Activated CD4-positive, alpha-beta T cell treated with anti-CD3 and anti-CD28 coated beads, Interleukin-2, amount 10 ng/mL, durations not matched to agents 24 days and 14 days (primary cell): Measurements from ENCODE around the gene TPD52L1. TPM values are rescaled to one million over a fixed set of nuclear protein-coding genes. Genes with fewer than 3 reads are reported as not detected.

ENCODE experiments used
- DNase-seq: peaks from one replicate; pipeline ENCODE4 v3.0.0; 2022
- H3K27ac Mint-ChIP-seq: one replicate; pipeline ENCODE4 v1.8.0; 2022; ENCODE audit warnings: mild to moderate bottlenecking, mixed read lengths
- H3K27me3 Mint-ChIP-seq: one replicate; pipeline ENCODE4 v1.8.0; 2022; ENCODE audit warnings: mixed read lengths
- H3K36me3 Mint-ChIP-seq: one replicate; pipeline ENCODE4 v1.8.0; 2022; ENCODE audit warnings: low read depth, mild to moderate bottlenecking, mixed read lengths
- H3K4me1 Mint-ChIP-seq: one replicate; pipeline ENCODE4 v1.8.0; 2021; ENCODE audit warnings: mixed read lengths
- H3K4me3 Mint-ChIP-seq: one replicate; pipeline ENCODE4 v1.8.0; 2022; ENCODE audit warnings: mild to moderate bottlenecking, moderate library complexity, mixed read lengths
- H3K9me3 Mint-ChIP-seq: one replicate; pipeline ENCODE4 v1.8.0; 2021; ENCODE audit warnings: mixed read lengths
- intact Hi-C: fragments of 100-400 bp; cut with micrococcal nuclease; formaldehyde crosslinking; loops from one replicate; pipeline ENCODE4 v1.15.1; 2023
- total RNA-seq: library from RNA; stranded (reverse); gene quantifications from 2 replicates; pipeline ENCODE4 v1.2.3, GENCODE V29; 2022

TPD52L1 gene
- total RNA-seq, 1 donor from 2014 or later: not detected

DNA sequence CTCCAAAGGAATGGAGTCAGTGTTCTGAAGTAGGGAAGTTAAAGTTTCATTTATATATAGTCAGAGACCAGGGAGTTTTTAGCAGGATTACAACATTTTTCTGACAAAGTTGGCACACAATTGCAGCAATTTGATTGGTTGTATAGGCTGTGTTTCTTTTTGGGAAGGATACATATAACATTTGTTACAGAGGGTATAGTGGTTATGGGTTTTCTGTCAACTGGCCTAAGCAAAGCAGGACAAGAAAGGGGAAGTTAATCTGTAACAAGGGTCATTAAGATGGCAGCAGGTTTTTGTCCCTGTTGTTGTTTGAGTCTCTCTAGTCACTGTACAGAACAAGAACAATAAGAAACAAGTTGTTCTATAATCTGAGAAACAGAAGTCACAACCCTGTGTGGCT is 41.4 kb downstream of the TPD52L1 start:
- Mint-ChIP-seq H3K4me1 (peaks cover 2% of the 10 kb centered on the region), H3K9me3 (no peaks in the 10 kb centered on the region), H3K4me3 (no peak overlapping the region), H3K36me3 (no peaks in the 10 kb centered on the region), H3K27ac (no peak overlapping the region), H3K27me3 (peaks cover 14% of the 10 kb centered on the region)
- no peak for DNase-seq
- intact Hi-C loops: loop anchor here (5.0 kb wide), 1 partner anchor 107 kb away; the partner anchor contains the start of gene HDDC2

DNA sequence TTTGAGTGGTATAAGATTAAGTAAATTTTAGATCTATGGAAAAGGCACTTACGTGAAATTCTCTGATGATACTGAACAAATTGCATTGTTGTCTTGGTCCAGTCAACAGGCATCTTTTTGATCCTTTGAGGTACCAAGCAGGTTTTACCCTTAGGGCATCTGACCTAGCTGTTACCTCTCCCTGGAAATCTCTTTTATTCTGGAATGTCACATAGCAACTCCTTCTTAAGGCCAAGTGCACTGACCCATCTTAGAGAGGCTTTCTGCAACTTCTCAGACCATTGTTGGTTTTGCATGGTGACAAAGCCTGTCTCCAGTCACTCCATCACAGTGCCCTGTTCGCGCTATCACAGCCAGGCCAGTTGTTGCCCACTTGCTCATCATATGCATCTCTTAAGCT is 42.0 kb downstream of the TPD52L1 start:
- intact Hi-C loops: no loop called here
- H3K4me3 Mint-ChIP-seq: no peak overlapping the region
- H3K27me3 Mint-ChIP-seq: peaks cover 15% of the 10 kb centered on the region
- H3K4me1 Mint-ChIP-seq: peaks cover 2% of the 10 kb centered on the region
- H3K36me3 Mint-ChIP-seq: no peaks in the 10 kb centered on the region
- no peak overlapping the region for H3K27ac Mint-ChIP-seq
- no peak for DNase-seq
- no peaks in the 10 kb centered on the region for H3K9me3 Mint-ChIP-seq

DNA sequence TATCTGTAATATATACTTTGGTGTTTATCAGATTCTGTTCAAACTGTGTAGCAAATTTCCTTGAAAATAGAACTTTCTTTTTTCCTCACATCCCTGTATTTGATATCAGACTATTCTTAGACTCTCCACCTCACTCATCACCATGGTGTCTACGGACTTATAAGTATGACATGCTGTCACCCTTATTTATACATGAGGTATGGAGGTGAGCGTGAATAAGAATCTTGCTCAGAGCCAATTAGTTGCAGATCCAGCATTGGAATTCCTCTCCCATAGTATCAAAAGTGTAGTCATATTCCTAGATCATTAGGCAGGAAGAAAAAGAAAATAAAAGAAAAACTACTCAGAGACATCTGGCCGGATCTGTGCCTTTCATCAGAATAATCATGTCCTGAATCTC is 43.0 kb downstream of the TPD52L1 start:
- Mint-ChIP-seq H3K27me3 (peaks cover 17% of the 10 kb centered on the region), H3K36me3 (no peaks in the 10 kb centered on the region), H3K27ac (no peak overlapping the region), H3K9me3 (no peaks in the 10 kb centered on the region), H3K4me1 (peaks cover 2% of the 10 kb centered on the region), H3K4me3 (no peak overlapping the region)
- no peak for DNase-seq
- intact Hi-C loops: no loop called here

DNA sequence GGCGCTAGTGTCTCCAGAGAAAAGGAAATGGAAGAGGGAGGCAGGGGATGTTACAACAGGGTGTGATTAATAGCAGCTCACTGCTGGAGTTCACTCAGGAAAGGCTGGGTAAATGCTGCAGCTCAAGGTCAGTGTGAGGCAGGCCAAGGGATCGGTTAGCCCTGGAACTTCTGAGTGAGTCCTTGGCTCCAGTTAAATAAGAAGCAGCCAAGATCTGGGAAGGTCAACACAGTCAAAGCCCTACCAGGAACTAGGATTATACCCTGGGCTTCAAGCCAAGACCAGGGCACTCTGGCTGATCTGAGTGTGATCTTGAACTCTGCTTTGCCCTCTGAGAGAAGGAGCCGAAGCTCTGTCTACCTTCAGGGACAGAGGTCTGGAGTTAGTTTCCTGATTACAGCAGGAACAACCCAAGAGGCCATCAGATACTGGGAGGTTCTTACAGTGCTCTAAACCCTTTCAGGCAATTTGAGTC is 44.3 kb downstream of the TPD52L1 start:
- no peak for DNase-seq

DNA sequence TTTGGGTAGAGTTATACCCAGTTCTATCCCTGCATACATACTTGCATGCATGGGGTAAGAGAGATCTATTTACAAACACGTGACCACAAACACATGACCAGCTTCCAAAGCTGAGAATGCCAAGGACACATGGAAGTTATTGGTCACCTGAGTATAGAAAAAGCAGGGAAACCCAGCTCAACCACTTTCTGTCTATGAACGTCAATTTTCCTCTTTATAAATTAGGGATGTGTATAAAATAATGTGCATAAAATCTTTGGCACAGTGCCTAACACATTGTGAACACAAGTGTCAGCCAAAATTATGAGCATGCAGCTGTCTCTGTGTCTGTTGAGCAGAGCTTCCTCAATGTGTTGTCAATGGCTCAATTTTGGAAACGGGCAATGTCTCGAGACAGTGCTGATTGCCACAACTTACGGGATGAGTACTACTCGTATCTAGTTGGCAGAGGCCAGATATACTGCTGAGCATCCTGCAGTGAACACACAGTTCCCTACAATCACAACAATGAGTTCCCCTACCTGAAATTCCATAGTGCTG is 44.9 kb downstream of the TPD52L1 start:
- intact Hi-C loops: no loop called here
- no peaks in the 10 kb centered on the region for H3K4me1 Mint-ChIP-seq
- no peak for DNase-seq
- no peaks in the 10 kb centered on the region for H3K9me3 Mint-ChIP-seq
- peaks cover 22% of the 10 kb centered on the region for H3K27me3 Mint-ChIP-seq
- no peak overlapping the region for H3K27ac Mint-ChIP-seq
- H3K36me3 Mint-ChIP-seq: no peaks in the 10 kb centered on the region
- no peak overlapping the region for H3K4me3 Mint-ChIP-seq

More for the DNA sequence above, 44.3 kb downstream of the TPD52L1 start:
- no peak overlapping the region for H3K4me3 Mint-ChIP-seq
- H3K4me1 Mint-ChIP-seq: no peaks in the 10 kb centered on the region
- intact Hi-C loops: no loop called here
- H3K27ac Mint-ChIP-seq: no peak overlapping the region
- peaks cover 21% of the 10 kb centered on the region for H3K27me3 Mint-ChIP-seq
- H3K36me3 Mint-ChIP-seq: no peaks in the 10 kb centered on the region
- no peaks in the 10 kb centered on the region for H3K9me3 Mint-ChIP-seq

DNA sequence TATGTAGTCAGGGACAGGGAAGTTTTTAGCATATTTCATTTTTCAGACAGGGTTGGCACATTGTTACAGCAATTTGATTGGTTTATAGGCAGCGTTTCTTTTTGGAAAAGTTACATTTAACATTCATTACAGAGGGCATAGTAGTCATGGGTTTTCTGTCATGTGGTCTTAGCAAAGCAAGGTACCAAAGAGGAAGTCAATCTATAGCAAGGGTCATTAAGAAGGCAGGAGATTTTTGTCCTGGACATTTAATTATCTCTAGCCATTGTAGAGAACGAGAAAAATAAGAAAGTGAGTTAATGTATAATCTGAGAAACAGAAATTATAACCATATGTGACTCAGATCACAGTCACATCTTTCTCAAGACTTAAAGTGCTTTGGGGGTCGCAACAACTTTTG is 47.4 kb downstream of the TPD52L1 start:
- DNase-seq: no peak
- Mint-ChIP-seq H3K9me3 (no peaks in the 10 kb centered on the region), H3K27me3 (peaks cover 21% of the 10 kb centered on the region), H3K4me1 (no peaks in the 10 kb centered on the region), H3K4me3 (no peak overlapping the region), H3K36me3 (no peaks in the 10 kb centered on the region), H3K27ac (no peak overlapping the region)
- intact Hi-C loops: no loop called here

DNA sequence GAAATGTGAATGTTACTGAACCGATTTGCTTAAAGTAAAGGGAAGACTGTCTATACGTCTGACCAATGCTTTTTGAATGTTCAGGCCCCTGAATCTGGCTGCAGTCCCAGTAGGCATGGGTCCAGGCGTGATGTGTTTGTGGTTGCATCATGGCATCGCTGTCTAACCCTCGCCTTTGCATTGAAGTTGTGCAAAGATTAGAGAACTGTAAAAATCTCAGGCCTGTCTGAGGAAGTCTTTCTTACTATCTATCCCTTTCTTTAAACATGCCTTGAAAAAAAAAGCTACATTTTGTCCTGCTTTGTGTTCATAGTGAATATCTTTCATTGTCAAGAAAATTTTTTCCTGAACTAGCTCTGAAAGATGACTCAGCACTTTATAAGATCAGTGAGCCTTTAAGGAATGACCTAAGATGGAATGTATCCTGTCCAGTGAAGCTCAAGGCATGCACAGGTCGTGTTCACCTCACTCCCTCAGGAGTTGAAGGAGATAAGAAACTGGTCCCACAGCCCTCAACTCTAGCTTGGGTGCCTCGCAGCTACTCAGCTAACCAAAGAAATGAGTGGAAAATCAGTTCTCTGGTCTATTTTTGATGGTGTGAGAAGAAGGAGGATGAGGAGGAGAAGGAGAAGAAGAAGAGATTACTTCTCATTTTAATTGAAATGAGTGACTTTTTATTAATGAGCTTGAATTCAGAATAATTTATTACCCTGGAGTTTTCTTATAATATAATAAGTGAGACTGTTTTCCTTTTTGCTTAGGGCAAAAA is 48.6 kb downstream of the TPD52L1 start:
- H3K9me3 Mint-ChIP-seq: no peaks in the 10 kb centered on the region
- H3K4me3 Mint-ChIP-seq: no peak overlapping the region

DNA sequence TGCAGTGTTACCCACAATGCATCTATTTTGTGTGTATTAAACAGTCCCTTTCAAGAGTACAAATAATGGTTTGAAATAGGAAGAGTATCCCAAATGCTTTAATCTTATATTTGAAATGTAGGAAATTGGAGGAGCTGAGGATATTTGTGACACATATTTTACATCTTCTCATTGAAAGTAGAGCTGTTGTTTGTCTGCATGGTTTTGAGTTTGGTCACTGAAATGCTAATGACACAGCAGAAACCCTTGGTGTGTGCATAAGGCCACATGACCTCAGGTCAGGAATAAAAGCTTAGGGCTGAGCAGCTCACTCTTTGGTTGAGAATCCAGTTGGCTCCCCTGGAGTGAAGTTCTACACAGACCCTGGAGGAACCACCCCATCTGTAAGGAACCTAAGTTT is 49.8 kb downstream of the TPD52L1 start:
- intact Hi-C loops: no loop called here
- Mint-ChIP-seq H3K27me3 (peaks cover 15% of the 10 kb centered on the region), H3K27ac (no peak overlapping the region), H3K9me3 (no peaks in the 10 kb centered on the region), H3K36me3 (no peaks in the 10 kb centered on the region), H3K4me1 (no peaks in the 10 kb centered on the region), H3K4me3 (no peak overlapping the region)
- no peak for DNase-seq

More for the DNA sequence above, 48.6 kb downstream of the TPD52L1 start:
- H3K27ac Mint-ChIP-seq: no peak overlapping the region
- no peaks in the 10 kb centered on the region for H3K36me3 Mint-ChIP-seq
- H3K4me1 Mint-ChIP-seq: no peaks in the 10 kb centered on the region
- intact Hi-C loops: no loop called here
- H3K27me3 Mint-ChIP-seq: peaks cover 17% of the 10 kb centered on the region
- no peak for DNase-seq

DNA sequence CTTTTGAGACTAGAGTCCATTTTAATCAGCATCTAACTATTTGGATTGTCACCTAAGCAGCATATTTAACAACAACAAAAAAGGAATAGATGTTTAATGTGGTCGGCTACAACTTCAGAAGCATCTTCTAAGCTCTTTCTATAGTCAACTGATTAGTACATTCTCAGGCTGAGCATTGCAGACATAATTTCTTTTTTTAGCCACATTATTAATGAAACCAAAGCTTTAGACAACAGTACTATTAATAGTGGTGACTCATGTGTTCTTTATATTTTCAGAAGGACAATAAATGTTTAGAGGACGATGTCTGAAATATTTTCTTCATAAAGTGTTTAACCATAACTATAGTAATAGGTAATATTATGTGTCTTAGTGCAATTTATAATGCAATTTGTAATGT is 52.4 kb downstream of the TPD52L1 start:
- no peak for DNase-seq
- Mint-ChIP-seq H3K4me1 (no peaks in the 10 kb centered on the region), H3K36me3 (no peaks in the 10 kb centered on the region), H3K9me3 (no peaks in the 10 kb centered on the region), H3K4me3 (no peak overlapping the region), H3K27ac (no peak overlapping the region), H3K27me3 (peaks cover 9% of the 10 kb centered on the region)
- intact Hi-C loops: no loop called here

DNA sequence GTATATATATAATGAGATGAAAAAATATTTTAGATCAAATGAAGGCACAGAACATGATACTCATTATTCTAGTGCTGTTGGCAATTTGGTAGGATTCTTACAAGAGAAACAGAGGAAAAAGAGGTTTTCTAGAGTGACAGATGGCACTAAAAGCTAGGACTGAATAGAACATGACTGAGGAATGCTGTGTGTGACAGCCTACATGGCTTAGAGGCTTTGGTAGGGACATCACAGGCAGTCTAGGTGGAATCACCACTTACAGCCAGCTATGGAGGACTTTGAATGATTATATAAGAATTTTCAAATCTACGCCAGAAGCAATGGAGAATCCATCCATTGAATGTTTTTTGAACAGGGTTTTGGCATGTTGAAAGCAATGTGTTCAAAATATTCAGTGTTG is 52.8 kb downstream of the TPD52L1 start:
- intact Hi-C loops: no loop called here
- no peak for DNase-seq
- H3K36me3 Mint-ChIP-seq: no peaks in the 10 kb centered on the region
- no peaks in the 10 kb centered on the region for H3K9me3 Mint-ChIP-seq
- no peak overlapping the region for H3K4me3 Mint-ChIP-seq
- H3K27ac Mint-ChIP-seq: no peak overlapping the region
- H3K4me1 Mint-ChIP-seq: no peaks in the 10 kb centered on the region
- peaks cover 8% of the 10 kb centered on the region for H3K27me3 Mint-ChIP-seq

DNA sequence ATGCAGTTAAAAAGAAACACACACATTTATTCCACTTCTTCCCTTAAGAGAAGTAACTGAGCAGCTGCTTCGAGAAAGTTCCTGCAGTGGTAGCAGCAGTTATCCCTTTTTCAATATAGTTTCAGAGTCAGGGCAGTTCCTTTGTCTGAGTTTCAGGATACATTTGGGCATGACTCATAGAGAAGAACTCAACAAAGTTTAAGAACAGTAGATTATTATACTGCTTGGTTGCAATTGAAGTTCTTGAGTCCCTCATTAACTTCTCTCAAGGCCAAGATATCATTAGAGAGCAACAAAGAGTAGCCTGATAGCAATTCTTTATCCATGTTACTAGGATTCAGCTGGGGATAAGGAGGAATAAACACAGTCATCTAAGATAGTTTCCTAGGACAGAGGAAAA is 54.4 kb downstream of the TPD52L1 start:
- no peaks in the 10 kb centered on the region for H3K9me3 Mint-ChIP-seq
- no peak overlapping the region for H3K4me3 Mint-ChIP-seq
- intact Hi-C loops: no loop called here

DNA sequence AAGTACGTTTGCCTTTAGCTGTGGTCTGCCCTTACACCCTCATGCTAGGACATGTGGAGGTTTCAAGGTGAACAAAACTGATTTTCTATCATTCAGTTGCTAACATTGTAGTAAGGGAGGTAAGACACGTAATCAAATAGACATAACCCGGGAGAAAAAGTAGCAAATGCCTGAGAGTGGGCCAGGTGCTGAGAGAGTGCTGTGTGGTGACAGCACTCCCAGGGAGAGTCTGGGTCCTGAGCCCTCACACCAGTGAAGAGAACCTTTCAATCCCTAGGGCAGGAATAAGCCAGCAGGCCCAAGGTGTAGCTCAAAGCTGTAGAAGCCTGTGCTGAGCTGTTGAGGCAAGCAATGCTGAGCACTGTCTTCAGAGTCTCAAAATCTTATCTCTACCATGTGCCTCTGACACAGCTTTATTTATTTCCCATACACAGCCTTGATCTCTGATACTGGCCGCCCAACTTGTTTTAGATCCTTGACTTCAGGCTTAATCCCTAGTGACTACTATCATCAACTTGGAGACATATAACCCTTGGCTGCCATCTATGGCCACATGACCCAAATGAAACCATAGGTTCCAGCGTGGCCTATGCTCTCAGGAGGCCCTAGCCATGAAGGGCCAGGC is 55.2 kb downstream of the TPD52L1 start:
- Mint-ChIP-seq H3K4me1 (no peaks in the 10 kb centered on the region), H3K27ac (no peak overlapping the region), H3K27me3 (no peaks in the 10 kb centered on the region), H3K9me3 (no peaks in the 10 kb centered on the region), H3K36me3 (no peaks in the 10 kb centered on the region), H3K4me3 (no peak overlapping the region)
- intact Hi-C loops: no loop called here
- no peak for DNase-seq

More for the DNA sequence above, 54.4 kb downstream of the TPD52L1 start:
- no peak for DNase-seq
- H3K27ac Mint-ChIP-seq: no peak overlapping the region
- peaks cover under 1% of the 10 kb centered on the region for H3K27me3 Mint-ChIP-seq
- H3K36me3 Mint-ChIP-seq: no peaks in the 10 kb centered on the region
- no peaks in the 10 kb centered on the region for H3K4me1 Mint-ChIP-seq

DNA sequence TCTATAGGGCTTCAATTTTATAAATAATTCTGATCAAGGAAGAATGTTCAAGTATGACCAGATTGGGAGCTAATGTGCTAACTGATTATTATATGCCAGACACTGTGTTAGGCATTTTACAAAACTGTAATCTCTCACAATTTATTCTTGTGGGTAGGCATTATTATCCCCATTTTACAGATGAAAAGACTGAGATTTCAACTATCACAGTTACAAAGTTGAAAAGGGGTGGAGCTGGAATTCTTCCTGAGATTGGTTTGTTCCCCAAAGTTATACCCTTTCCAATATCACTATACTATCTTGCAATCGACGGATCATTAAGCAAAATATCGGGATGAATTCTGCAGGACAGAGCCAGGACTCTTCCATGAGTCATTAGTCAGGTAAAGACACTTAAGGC is 57.1 kb downstream of the TPD52L1 start:
- no peaks in the 10 kb centered on the region for H3K9me3 Mint-ChIP-seq
- H3K4me3 Mint-ChIP-seq: no peak overlapping the region
- DNase-seq: no peak
- no peaks in the 10 kb centered on the region for H3K4me1 Mint-ChIP-seq
- H3K36me3 Mint-ChIP-seq: no peaks in the 10 kb centered on the region
- H3K27me3 Mint-ChIP-seq: peaks cover 3% of the 10 kb centered on the region
- intact Hi-C loops: no loop called here
- no peak overlapping the region for H3K27ac Mint-ChIP-seq

DNA sequence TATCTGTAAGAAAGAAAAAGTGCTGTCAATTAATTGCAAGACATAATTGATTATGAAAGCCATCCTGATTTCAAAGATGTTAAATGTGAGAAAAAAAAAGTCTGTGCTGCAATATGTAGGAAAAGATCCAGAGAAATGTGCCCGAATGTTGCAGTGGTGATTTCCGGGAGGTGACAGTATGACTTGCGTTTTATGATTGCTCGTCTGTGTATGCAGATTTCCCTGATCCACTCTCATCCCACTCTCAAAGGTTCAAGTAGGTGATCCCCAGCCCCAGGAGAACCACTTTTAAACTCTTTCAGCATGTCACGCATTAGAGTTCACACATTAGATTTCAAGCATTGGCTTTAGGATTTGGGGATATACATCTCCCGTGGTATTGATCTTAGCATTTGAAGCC is 57.8 kb downstream of the TPD52L1 start:
- Mint-ChIP-seq H3K27ac (no peak overlapping the region), H3K4me1 (no peaks in the 10 kb centered on the region), H3K36me3 (no peaks in the 10 kb centered on the region), H3K9me3 (no peaks in the 10 kb centered on the region), H3K4me3 (no peak overlapping the region), H3K27me3 (peaks cover 3% of the 10 kb centered on the region)
- intact Hi-C loops: no loop called here
- DNase-seq: no peak
